IMR-90 (cell line): ENCODE measurements around the gene BMERB1. TPM values are rescaled to one million over a fixed set of nuclear protein-coding genes. Genes with fewer than 3 reads are reported as not detected.

Source experiments
- ATAC-seq: fragments of 200-7000 bp; cut with Tn5 transposase; 2 replicates; pipeline ENCODE4 v1.9.1; 2020; ENCODE audit warnings: low read depth, mild to moderate bottlenecking, moderate library complexity
- BruUV-seq: library from RNA; stranded (reverse); fragments of 400-500 nt; replicated peaks from 2 replicates; lab custom pipeline; 2021; lab: Mats Ljungman, UMichigan
- CTCF ChIA-PET: fragments of 300-600 bp; formaldehyde crosslinking; extraction: SDS; loops from one replicate; lab custom pipeline; 2021; ENCODE audit warnings: antibody characterized with exemption; lab: Yijun Ruan, JAX
- POLR2A ChIA-PET: fragments of 300-600 bp; sonication (Branson Sonifier 250); formaldehyde crosslinking; loops from one replicate; lab custom pipeline; 2022; ENCODE audit warnings: antibody characterized with exemption; ENCODE audit not compliant: unreplicated experiment; lab: Charles Lee
- DNase-seq: peaks from one replicate; pipeline ENCODE4 v3.0.0; 2013
- H2AFZ ChIP-seq: replicated peaks from 2 replicates; pipeline ENCODE3; 2013; ENCODE audit warnings: low read length, mild to moderate bottlenecking; ENCODE audit not compliant: poor library complexity
- H2AK5ac ChIP-seq: 2 replicates; pipeline ENCODE4 v1.6.1; 2013; ENCODE audit warnings: low read depth, low read length, inconsistent platforms
- H2AK9ac ChIP-seq: replicated peaks from 2 replicates; pipeline ENCODE3; 2013; ENCODE audit warnings: mild to moderate bottlenecking, low read depth, low read length, moderate library complexity; ENCODE audit not compliant: poor library complexity
- H2BK120ac ChIP-seq: 2 replicates; pipeline ENCODE4 v1.6.1; 2013; ENCODE audit warnings: low read depth, low read length, inconsistent platforms
- H2BK15ac ChIP-seq: 3 replicates; pipeline ENCODE4 v1.6.1; 2013; ENCODE audit warnings: low read depth, low read length, inconsistent platforms
- H2BK20ac ChIP-seq: 2 replicates; pipeline ENCODE4 v1.6.1; 2013; ENCODE audit warnings: low read depth, mild to moderate bottlenecking, inconsistent platforms, low read length, moderate library complexity
- H2BK5ac ChIP-seq: 2 replicates; pipeline ENCODE4 v1.6.1; 2013; ENCODE audit warnings: mild to moderate bottlenecking, low read depth, low read length, inconsistent platforms; ENCODE audit not compliant: poor library complexity, severe bottlenecking
- H3K14ac ChIP-seq: replicated peaks from 2 replicates; pipeline ENCODE4 v1.6.1; 2013; ENCODE audit warnings: low read depth, low read length, inconsistent platforms
- H3K18ac ChIP-seq: 2 replicates; pipeline ENCODE4 v1.6.1; 2013; ENCODE audit warnings: low read depth, low read length, control low read depth
- H3K23ac ChIP-seq: 2 replicates; pipeline ENCODE4 v1.6.1; 2013; ENCODE audit warnings: low read depth, low read length, inconsistent platforms
- H3K27ac ChIP-seq: 2 replicates; pipeline ENCODE4 v1.5.1; 2013; ENCODE audit warnings: mild to moderate bottlenecking, control low read depth, low read length; ENCODE audit not compliant: insufficient read depth
- H3K27me3 ChIP-seq: 2 replicates; pipeline ENCODE4 v1.6.1; 2013; ENCODE audit warnings: low read length; ENCODE audit not compliant: control insufficient read depth, insufficient read depth
- H3K36me3 ChIP-seq: 2 replicates; pipeline ENCODE4 v1.6.1; 2013; ENCODE audit warnings: low read length, mixed read lengths; ENCODE audit not compliant: control insufficient read depth, insufficient read depth
- H3K4ac ChIP-seq: 2 replicates; pipeline ENCODE4 v1.6.1; 2013; ENCODE audit warnings: low read depth, low read length, inconsistent platforms
- H3K4me1 ChIP-seq: 2 replicates; pipeline ENCODE4 v1.6.1; 2013; ENCODE audit warnings: low read length, mixed read lengths; ENCODE audit not compliant: control insufficient read depth, insufficient read depth
- H3K4me2 ChIP-seq: 2 replicates; pipeline ENCODE4 v1.6.1; 2013; ENCODE audit warnings: low read depth, mild to moderate bottlenecking, control low read depth, low read length, moderate library complexity
- H3K4me3 ChIP-seq: 2 replicates; pipeline ENCODE4 v1.5.1; 2013; ENCODE audit warnings: low read depth, mild to moderate bottlenecking, control low read depth, low read length, moderate library complexity; ENCODE audit not compliant: insufficient read depth
- H3K56ac ChIP-seq: 2 replicates; pipeline ENCODE4 v1.6.1; 2013; ENCODE audit warnings: low read length, inconsistent platforms; ENCODE audit not compliant: insufficient read depth; ENCODE audit errors: extremely low read depth
- H3K79me1 ChIP-seq, 2 experiments: 2 replicates each; pipeline ENCODE4 v1.6.1; 2013; ENCODE audit warnings: low read length in 2 of 2, inconsistent platforms in 1 of 2, low read depth in 1 of 2
- H3K9ac ChIP-seq: 2 replicates; pipeline ENCODE4 v1.6.1; 2013; ENCODE audit warnings: low read depth, low read length, control low read depth
- H3K9me1 ChIP-seq: 2 replicates; pipeline ENCODE4 v1.6.1; 2013; ENCODE audit warnings: low read length, inconsistent platforms; ENCODE audit not compliant: insufficient read depth
- H3K9me3 ChIP-seq: 2 replicates; pipeline ENCODE4 v1.6.1; 2013; ENCODE audit warnings: low read length; ENCODE audit not compliant: control insufficient read depth, insufficient read depth
- H4K20me1 ChIP-seq: 2 replicates; pipeline ENCODE4 v1.6.1; 2013; ENCODE audit warnings: low read length, inconsistent platforms; ENCODE audit not compliant: insufficient read depth
- H4K5ac ChIP-seq: 2 replicates; pipeline ENCODE4 v1.6.1; 2013; ENCODE audit warnings: mild to moderate bottlenecking, low read depth, low read length, control low read depth
- H4K8ac ChIP-seq, 2 experiments: 2 replicates each; pipeline ENCODE4 v1.6.1; 2013; ENCODE audit warnings: low read depth in 2 of 2, low read length in 2 of 2, control low read depth in 1 of 2, inconsistent platforms in 1 of 2
- H4K91ac ChIP-seq: 2 replicates; pipeline ENCODE4 v1.6.1; 2013; ENCODE audit warnings: low read depth, low read length, inconsistent platforms; ENCODE audit not compliant: insufficient read depth
- BHLHE40 ChIP-seq: fragments of 150-350 bp; IDR thresholded peaks from 2 replicates; pipeline ENCODE4 v1.6.1; 2016; ENCODE audit warnings: mild to moderate bottlenecking, low read depth, low read length
- CEBPB ChIP-seq: IDR thresholded peaks from 2 replicates; pipeline ENCODE4 v1.6.1; 2012; ENCODE audit warnings: low read depth, low read length, improper control_type of control experiment
- CHD1 ChIP-seq: IDR thresholded peaks from 2 replicates; pipeline ENCODE4 v1.6.1; 2012; ENCODE audit warnings: low read depth, low read length, improper control_type of control experiment
- ELK1 ChIP-seq: fragments of 150-350 bp; IDR thresholded peaks from 2 replicates; pipeline ENCODE4 v1.6.1; 2016; ENCODE audit warnings: low read depth, mild to moderate bottlenecking, low read length, moderate library complexity, borderline replicate concordance
- FOS ChIP-seq: fragments of 150-350 bp; IDR thresholded peaks from 2 replicates; pipeline ENCODE4 v1.6.1; 2016; ENCODE audit warnings: low read depth, low read length
- MAFK ChIP-seq: IDR thresholded peaks from 2 replicates; pipeline ENCODE4 v1.6.1; 2012; ENCODE audit warnings: low read depth, low read length, improper control_type of control experiment
- MAZ ChIP-seq: IDR thresholded peaks from 2 replicates; pipeline ENCODE4 v1.6.1; 2012; ENCODE audit warnings: low read depth, mild to moderate bottlenecking, low read length, improper control_type of control experiment, moderate library complexity, borderline replicate concordance
- MXI1 ChIP-seq: IDR thresholded peaks from 2 replicates; pipeline ENCODE4 v1.6.1; 2012; ENCODE audit warnings: low read depth, mild to moderate bottlenecking, low read length, moderate library complexity, borderline replicate concordance
- NFE2L2 ChIP-seq: fragments of 150-350 bp; IDR thresholded peaks from 2 replicates; pipeline ENCODE4 v1.6.1; 2016; ENCODE audit warnings: low read depth, mild to moderate bottlenecking, low read length
- POLR2A ChIP-seq: IDR thresholded peaks from 2 replicates; pipeline ENCODE4 v1.6.1; 2012; ENCODE audit warnings: mild to moderate bottlenecking, low read depth, low read length
- RAD21 ChIP-seq: IDR thresholded peaks from 2 replicates; pipeline ENCODE4 v1.6.1; 2012; ENCODE audit warnings: low read length, improper control_type of control experiment
- RCOR1 ChIP-seq: IDR thresholded peaks from 2 replicates; pipeline ENCODE4 v1.6.1; 2012; ENCODE audit warnings: mild to moderate bottlenecking, low read length, improper control_type of control experiment; ENCODE audit not compliant: insufficient replicate concordance
- RFX5 ChIP-seq: IDR thresholded peaks from 2 replicates; pipeline ENCODE4 v1.8.0; 2012; ENCODE audit warnings: low read depth, mild to moderate bottlenecking, low read length, moderate library complexity
- SMC3 ChIP-seq: fragments of 150-350 bp; IDR thresholded peaks from 2 replicates; pipeline ENCODE4 v1.6.1; 2016; ENCODE audit warnings: low read depth, mild to moderate bottlenecking, antibody characterized with exemption, low read length, moderate library complexity
- WGBS, 2 experiments: methylation state at CpG; one replicate each; pipeline versions ENCODE4 v1.1.5 to v1.1.7; 2013; ENCODE audit warnings: missing lambda C conversion rate in 2 of 2; ENCODE audit not compliant: insufficient read length in 1 of 2; ENCODE audit errors: extremely low coverage in 2 of 2; 5-methylcytosine and 5-hydroxymethylcytosine counted together
- dilution Hi-C: fragments of 300-500 bp; cut with HindIII; formaldehyde crosslinking; loops from one replicate; pipeline ENCODE4 v1.14.3; 2018; ENCODE audit warnings: low sequenced_read_pairs; ENCODE audit not compliant: unreplicated experiment
- in situ Hi-C: fragments of 300-500 bp; cut with MboI; formaldehyde crosslinking; loops from 3 replicates; pipeline ENCODE4 v1.14.3; 2019; ENCODE audit warnings: low sequenced_read_pairs, inconsistent platforms, mixed read lengths
- intact Hi-C: fragments of 100-400 bp; cut with micrococcal nuclease; formaldehyde crosslinking; loops from 2 replicates; pipeline ENCODE4 v1.10.0; 2022
- polyA plus RNA-seq, 3 experiments: library from polyadenylated mRNA; depleted of rRNA; stranded (reverse); fragments of >200 nt; gene quantifications; 2 replicates each; pipeline ENCODE4 v1.2.3, GENCODE V29; 2012; ENCODE audit warnings: low replicate concordance in 1 of 3
- total RNA-seq: library from RNA; depleted of rRNA; stranded (reverse); fragments of >200 nt; gene quantifications from 2 replicates; pipeline ENCODE4 v1.2.3, GENCODE V29; 2012
- TF ChIP-seq, protein P1 (sequence below): conservative IDR thresholded peaks from 2 replicates; pipeline ENCODE4 v1.5.1; 2012; ENCODE audit warnings: mild to moderate bottlenecking, low read depth, low read length, improper control_type of control experiment

BMERB1 gene
- total and polyA plus RNA-seq, 2 of the 4 experiments (the other 2 are of a cell fraction) = 22.6 to 32.9 TPM

GRCh38 chr16:15464401-15465186 is 30.2 kb downstream of the BMERB1 start:
- WGBS, 2 experiments = no CpG with 5 or more reads among the region's 4 CpGs
- intact Hi-C loops = no loop called here
- no peak for TF ChIP-seq ELK1
- no peak for TF ChIP-seq MXI1
- TF ChIP-seq MAFK = no peak
- no peak for TF ChIP-seq NFE2L2
- no peak for TF ChIP-seq RFX5
- TF ChIP-seq, protein P1, sequence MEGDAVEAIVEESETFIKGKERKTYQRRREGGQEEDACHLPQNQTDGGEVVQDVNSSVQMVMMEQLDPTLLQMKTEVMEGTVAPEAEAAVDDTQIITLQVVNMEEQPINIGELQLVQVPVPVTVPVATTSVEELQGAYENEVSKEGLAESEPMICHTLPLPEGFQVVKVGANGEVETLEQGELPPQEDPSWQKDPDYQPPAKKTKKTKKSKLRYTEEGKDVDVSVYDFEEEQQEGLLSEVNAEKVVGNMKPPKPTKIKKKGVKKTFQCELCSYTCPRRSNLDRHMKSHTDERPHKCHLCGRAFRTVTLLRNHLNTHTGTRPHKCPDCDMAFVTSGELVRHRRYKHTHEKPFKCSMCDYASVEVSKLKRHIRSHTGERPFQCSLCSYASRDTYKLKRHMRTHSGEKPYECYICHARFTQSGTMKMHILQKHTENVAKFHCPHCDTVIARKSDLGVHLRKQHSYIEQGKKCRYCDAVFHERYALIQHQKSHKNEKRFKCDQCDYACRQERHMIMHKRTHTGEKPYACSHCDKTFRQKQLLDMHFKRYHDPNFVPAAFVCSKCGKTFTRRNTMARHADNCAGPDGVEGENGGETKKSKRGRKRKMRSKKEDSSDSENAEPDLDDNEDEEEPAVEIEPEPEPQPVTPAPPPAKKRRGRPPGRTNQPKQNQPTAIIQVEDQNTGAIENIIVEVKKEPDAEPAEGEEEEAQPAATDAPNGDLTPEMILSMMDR = no peak
- no peak for TF ChIP-seq SMC3
- TF ChIP-seq FOS = no peak
- no peak for TF ChIP-seq POLR2A
- TF ChIP-seq RAD21 = no peak
- TF ChIP-seq RCOR1 = no peak
- TF ChIP-seq BHLHE40 = no peak
- TF ChIP-seq MAZ = no peak
- TF ChIP-seq CHD1 = no peak
- TF ChIP-seq CEBPB = no peak

More at GRCh38 chr16:15464401-15465186, 30.2 kb downstream of the BMERB1 start:
- Histone ChIP-seq H3K9me1 (peaks cover 9% of the 10 kb centered on the region), H3K4me2 (no peak overlapping the region), H2BK5ac (no peak overlapping the region), H2BK20ac (0 out of 2 replicates have a peak overlapping the region, but pooled peaks have one; percentile 20), H4K8ac (no peak overlapping the region), H3K4ac (no peak overlapping the region; the same call in 1 of the 2 replicates), H3K4me1 (no peaks in the 10 kb centered on the region; the same call in 1 of the 2 replicates), H4K91ac (no peak overlapping the region), H2BK120ac (no peak overlapping the region), H3K27ac (no peak overlapping the region), H2AK5ac (no peak overlapping the region; the same call in 1 of the 2 replicates), H3K23ac (no peak overlapping the region), H4K20me1 (peaks cover 28% of the 10 kb centered on the region), H3K4me3 (no peak overlapping the region), H2AK9ac (no peak overlapping the region), H3K18ac (no peak overlapping the region), H4K5ac (no peak overlapping the region), H3K79me1 (peaks cover 28 to 39% of the 10 kb centered on the region in 2 experiments), H2BK15ac (no peak overlapping the region), H3K9me3 (no peaks in the 10 kb centered on the region), H3K9ac (no peak overlapping the region), H3K14ac (no peak overlapping the region), H3K56ac (no peak overlapping the region), H3K36me3 (0 out of 2 replicates have a peak, but pooled peaks cover 1% of the 10 kb centered on the region), H3K27me3 (no peaks in the 10 kb centered on the region), H2AFZ (no peak overlapping the region)
- ChIA-PET POLR2A (no interaction called here), CTCF (no interaction called here)
- dilution Hi-C loops (no loop called here), in situ Hi-C loops (no loop called here)
- peak; percentile 22 for DNase-seq
- no TSS peak for BruUV-seq
- no peak for ATAC-seq
